ENCODE results near the gene NBPF6. TPM values are rescaled to one million over a fixed set of nuclear protein-coding genes. Genes with fewer than 3 reads are reported as not detected.
"Not testable (repeated sequence)": the region's sequence is repeated elsewhere in the genome, so short reads cannot be mapped to it uniquely, and the experiment has no call there.

Gene NBPF6
- total and polyA plus RNA-seq, 4 experiments from 2014 or later: not detected

DNA sequence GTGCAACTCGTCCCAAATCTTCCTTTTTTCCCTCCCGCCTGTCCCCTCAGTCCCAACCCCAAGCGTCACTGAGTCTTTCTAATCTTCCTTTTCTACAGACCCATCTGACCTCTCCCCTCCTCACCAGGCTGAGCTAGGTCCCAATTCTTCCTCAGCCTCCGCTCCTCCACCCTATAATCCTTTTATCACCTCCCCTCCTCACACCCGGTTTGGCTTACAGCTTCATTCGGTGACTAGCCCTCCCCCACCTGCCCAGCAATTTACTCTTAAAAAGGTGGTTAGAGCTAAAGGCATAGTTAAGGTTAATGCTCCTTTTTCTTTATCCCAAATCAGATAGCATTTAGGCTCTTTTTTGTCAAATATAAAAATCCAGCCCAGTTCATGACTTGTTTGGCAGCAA is 24.4 kb downstream of the NBPF6 start:
- H3K4me3 ChIP-seq (ENCODE audit: low read length in 2 of 2); intact Hi-C loops (cut with micrococcal nuclease); H3K27ac ChIP-seq (ENCODE audit: low read depth, low read length); H3K36me3 ChIP-seq (ENCODE audit: insufficient read depth, low read length); H3K4me1 Mint-ChIP-seq; POLR2A ChIA-PET (ENCODE audit: partially characterized antibody); H3K4me1 ChIP-seq (ENCODE audit: insufficient read depth, low read length); DNase-seq; H3K27ac Mint-ChIP-seq; H3K27me3 ChIP-seq (ENCODE audit: insufficient read depth, low read length); H3K4me3 Mint-ChIP-seq; CTCF ChIA-PET (ENCODE audit: partially characterized antibody); H3K9me3 ChIP-seq (ENCODE audit: control insufficient read depth in 1 of 2, low read length in 2 of 2): not testable (repeated sequence)
- Mint-ChIP-seq H3K9me3 (peaks cover 5 to 29% (median 21%) of the 10 kb centered on the region in 8 donors), H3K36me3 (peaks cover 4 to 12% of the 10 kb centered on the region in 2 donors), H3K27me3 (peaks cover 7 to 30% of the 10 kb centered on the region in 2 donors)

DNA sequence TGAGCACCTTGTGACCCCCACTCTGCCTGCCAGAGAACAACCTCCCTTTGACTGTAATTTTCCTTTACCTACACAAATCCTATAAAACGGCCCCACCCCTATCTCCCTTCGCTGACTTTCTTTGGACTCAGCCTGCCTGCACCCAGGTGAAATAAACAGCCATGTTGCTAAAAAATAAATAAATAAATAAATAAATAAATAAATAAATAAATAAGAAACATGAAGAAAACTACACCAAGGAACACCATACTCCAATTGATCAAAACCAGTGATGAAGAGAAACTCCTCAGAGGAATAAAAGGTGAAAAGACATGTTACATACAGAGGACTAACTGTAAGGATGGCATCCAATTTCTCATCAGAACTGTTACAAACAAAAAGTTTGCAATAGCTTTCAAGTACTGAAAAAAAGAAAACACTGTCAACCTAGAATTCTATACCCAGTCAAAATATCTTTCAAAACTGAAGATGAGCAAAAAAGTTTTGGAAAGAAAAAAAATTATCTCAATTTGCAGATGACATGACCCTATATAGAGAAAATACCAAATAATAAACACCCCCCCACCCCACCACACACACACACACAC is 28.4 kb downstream of the NBPF6 start:
- Mint-ChIP-seq H3K4me1 (no peaks in the 10 kb centered on the region), H3K4me3 (no peak overlapping the region), H3K36me3 (peaks cover 4 to 22% of the 10 kb centered on the region in 2 donors), H3K27me3 (peaks cover 13 to 29% of the 10 kb centered on the region in 2 donors), H3K9me3 (peaks cover 5 to 40% (median 36%) of the 10 kb centered on the region in 8 donors), H3K27ac (no peak overlapping the region)
- no peak for DNase-seq
- no peaks in the 10 kb centered on the region for H3K9me3 ChIP-seq (ENCODE audit: control insufficient read depth in 1 of 2, low read length in 2 of 2)
- no peak overlapping the region for H3K4me3 ChIP-seq (ENCODE audit: low read length in 2 of 2)
- no peaks in the 10 kb centered on the region for H3K4me1 ChIP-seq (ENCODE audit: insufficient read depth, low read length)
- POLR2A ChIA-PET (ENCODE audit: partially characterized antibody): no interaction called here
- intact Hi-C loops (cut with micrococcal nuclease): no loop called here
- H3K27ac ChIP-seq (ENCODE audit: low read depth, low read length): no peak overlapping the region
- no peaks in the 10 kb centered on the region for H3K36me3 ChIP-seq (ENCODE audit: insufficient read depth, low read length)
- no peaks in the 10 kb centered on the region for H3K27me3 ChIP-seq (ENCODE audit: insufficient read depth, low read length)
- CTCF ChIA-PET (ENCODE audit: partially characterized antibody): no interaction called here

DNA sequence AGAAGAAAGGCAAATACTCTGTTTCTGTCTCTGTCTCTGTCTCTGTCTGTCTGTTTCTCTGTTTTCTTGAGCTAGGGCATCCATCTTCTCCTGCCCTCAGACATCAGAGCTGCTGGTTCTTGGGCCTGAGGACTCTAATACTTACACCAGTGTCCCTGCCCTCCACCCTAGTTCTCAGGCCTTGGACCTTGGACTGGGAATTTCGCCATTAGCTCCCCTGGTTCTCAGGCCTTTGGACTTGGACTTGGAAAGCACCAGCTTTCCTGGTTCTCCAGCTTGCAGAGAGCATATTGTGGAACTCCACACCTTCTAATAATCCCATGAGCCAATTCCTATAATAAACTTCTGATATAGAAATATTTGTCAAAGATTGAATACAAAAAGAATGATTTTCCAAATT is 32.6 kb downstream of the NBPF6 start:
- Histone ChIP-seq H3K27me3 (ENCODE audit: insufficient read depth, low read length) (peaks cover 4% of the 10 kb centered on the region), H3K9me3 (ENCODE audit: control insufficient read depth in 1 of 2, low read length in 2 of 2) (no peaks in the 10 kb centered on the region), H3K36me3 (ENCODE audit: insufficient read depth, low read length) (no peaks in the 10 kb centered on the region), H3K4me3 (ENCODE audit: low read length in 2 of 2) (no peak overlapping the region), H3K4me1 (ENCODE audit: insufficient read depth, low read length) (no peaks in the 10 kb centered on the region), H3K27ac (ENCODE audit: low read depth, low read length) (no peak overlapping the region)
- no peak for DNase-seq
- POLR2A ChIA-PET (ENCODE audit: partially characterized antibody): no interaction called here
- peaks cover 8 to 15% of the 10 kb centered on the region in 2 donors for H3K27me3 Mint-ChIP-seq
- H3K4me1 Mint-ChIP-seq: no peaks in the 10 kb centered on the region
- H3K36me3 Mint-ChIP-seq: peaks cover 2 to 12% of the 10 kb centered on the region in 2 donors
- no peak overlapping the region for H3K27ac Mint-ChIP-seq
- intact Hi-C loops (cut with micrococcal nuclease): no loop called here
- CTCF ChIA-PET (ENCODE audit: partially characterized antibody): no interaction called here
- peaks cover 3 to 43% (median 32%) of the 10 kb centered on the region in 8 donors for H3K9me3 Mint-ChIP-seq
- H3K4me3 Mint-ChIP-seq: no peak overlapping the region

DNA sequence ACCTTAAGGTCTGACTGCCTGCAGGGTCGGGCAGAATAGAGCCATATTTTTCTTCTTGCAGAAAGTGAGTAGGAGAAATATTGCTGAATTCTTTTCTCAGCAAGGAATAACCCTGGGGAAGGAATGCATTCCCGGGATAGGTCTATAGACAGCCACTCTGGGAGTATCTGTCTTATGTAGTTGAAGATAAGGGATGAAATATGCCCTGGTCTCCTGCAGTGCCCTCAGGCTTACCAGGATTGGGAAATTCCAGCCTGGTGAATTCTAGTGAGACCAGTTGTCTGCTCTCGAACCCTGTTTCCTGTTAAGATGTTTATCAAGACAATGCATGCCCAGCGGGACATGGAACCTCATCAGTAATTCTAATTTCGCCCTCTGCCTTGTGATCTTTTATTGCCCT is 35.8 kb downstream of the NBPF6 start:
- H3K27ac Mint-ChIP-seq; H3K4me1 ChIP-seq (ENCODE audit: insufficient read depth, low read length); H3K4me3 ChIP-seq (ENCODE audit: low read length in 2 of 2); POLR2A ChIA-PET (ENCODE audit: partially characterized antibody); H3K27me3 ChIP-seq (ENCODE audit: insufficient read depth, low read length); intact Hi-C loops (cut with micrococcal nuclease); H3K36me3 ChIP-seq (ENCODE audit: insufficient read depth, low read length); H3K9me3 ChIP-seq (ENCODE audit: control insufficient read depth in 1 of 2, low read length in 2 of 2); H3K27ac ChIP-seq (ENCODE audit: low read depth, low read length); H3K4me3 Mint-ChIP-seq; CTCF ChIA-PET (ENCODE audit: partially characterized antibody); H3K4me1 Mint-ChIP-seq; DNase-seq; H3K36me3 Mint-ChIP-seq: not testable (repeated sequence)
- peaks cover 6 to 15% of the 10 kb centered on the region in 2 donors for H3K27me3 Mint-ChIP-seq
- peaks cover 0 to 14% (median 6%) of the 10 kb centered on the region in 8 donors for H3K9me3 Mint-ChIP-seq

DNA sequence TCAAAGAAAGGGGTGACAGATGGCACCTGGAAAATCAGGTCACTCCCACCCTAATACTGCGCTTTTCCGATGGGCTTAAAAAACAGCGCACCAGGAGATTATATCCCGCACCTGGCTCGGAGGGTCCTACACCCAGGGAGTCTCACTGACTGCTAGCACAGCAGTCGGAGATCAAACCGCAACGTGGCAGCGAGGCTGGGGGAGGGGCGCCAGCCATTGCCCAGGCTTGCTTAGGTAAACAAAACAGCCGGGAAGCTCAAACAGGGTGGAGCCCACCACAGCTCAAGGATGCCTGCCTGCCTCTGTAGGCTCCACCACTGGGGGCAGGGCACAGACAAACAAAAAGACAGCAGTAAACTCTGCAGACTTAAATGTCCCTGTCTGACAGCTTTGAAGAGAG is 36.6 kb downstream of the NBPF6 start:
- H3K27ac Mint-ChIP-seq; POLR2A ChIA-PET (ENCODE audit: partially characterized antibody); H3K36me3 Mint-ChIP-seq; DNase-seq; H3K36me3 ChIP-seq (ENCODE audit: insufficient read depth, low read length); H3K27me3 ChIP-seq (ENCODE audit: insufficient read depth, low read length); CTCF ChIA-PET (ENCODE audit: partially characterized antibody); H3K4me1 ChIP-seq (ENCODE audit: insufficient read depth, low read length); H3K27ac ChIP-seq (ENCODE audit: low read depth, low read length); H3K4me3 ChIP-seq (ENCODE audit: low read length in 2 of 2); H3K4me3 Mint-ChIP-seq; intact Hi-C loops (cut with micrococcal nuclease); H3K9me3 ChIP-seq (ENCODE audit: control insufficient read depth in 1 of 2, low read length in 2 of 2); H3K4me1 Mint-ChIP-seq: not testable (repeated sequence)
- Mint-ChIP-seq H3K27me3 (peaks cover 3 to 15% of the 10 kb centered on the region in 2 donors), H3K9me3 (peaks cover 0 to 13% (median 6%) of the 10 kb centered on the region in 8 donors)

DNA sequence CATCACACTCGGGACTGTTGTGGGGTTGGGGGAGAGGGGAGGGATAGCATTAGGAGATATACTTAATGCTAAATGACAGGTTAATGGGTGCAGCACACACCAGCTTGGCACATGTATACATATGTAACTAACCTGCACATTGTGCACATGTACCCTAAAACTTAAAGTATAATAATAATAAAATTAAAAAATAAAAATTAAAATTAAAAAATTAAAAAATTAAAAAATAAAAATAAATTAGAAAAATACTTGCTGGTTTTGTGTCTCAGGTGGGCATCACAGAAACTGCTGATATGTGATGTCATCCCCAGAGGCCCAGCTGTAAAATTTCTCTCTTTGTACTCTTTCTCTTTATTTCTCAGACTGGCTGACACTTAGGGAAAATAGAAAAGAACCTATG is 44.9 kb downstream of the NBPF6 start:
- H3K4me1 Mint-ChIP-seq; H3K36me3 ChIP-seq (ENCODE audit: insufficient read depth, low read length); H3K4me3 Mint-ChIP-seq; H3K36me3 Mint-ChIP-seq; H3K4me3 ChIP-seq (ENCODE audit: low read length in 2 of 2); H3K27me3 Mint-ChIP-seq; DNase-seq; H3K9me3 Mint-ChIP-seq; POLR2A ChIA-PET (ENCODE audit: partially characterized antibody); H3K9me3 ChIP-seq (ENCODE audit: control insufficient read depth in 1 of 2, low read length in 2 of 2); intact Hi-C loops (cut with micrococcal nuclease); H3K4me1 ChIP-seq (ENCODE audit: insufficient read depth, low read length); H3K27me3 ChIP-seq (ENCODE audit: insufficient read depth, low read length); H3K27ac Mint-ChIP-seq; H3K27ac ChIP-seq (ENCODE audit: low read depth, low read length); CTCF ChIA-PET (ENCODE audit: partially characterized antibody): not testable (repeated sequence)

DNA sequence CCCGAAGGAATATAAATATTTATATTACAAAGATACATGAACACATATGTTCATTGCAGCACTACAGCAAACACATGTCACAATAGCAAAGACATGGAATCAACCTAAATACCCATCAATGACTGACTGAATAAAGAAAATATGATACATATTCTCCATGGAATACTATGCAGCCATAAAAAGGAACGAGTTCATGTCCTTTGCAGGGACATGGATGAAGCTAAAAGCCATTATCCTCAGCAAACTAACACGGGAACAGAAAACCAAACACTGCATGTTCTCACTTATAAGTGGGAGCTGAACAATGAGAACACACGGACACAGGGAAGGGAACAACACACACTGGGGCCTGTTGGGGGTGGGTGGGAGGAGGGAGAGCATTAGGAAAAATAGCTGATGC is 46.7 kb downstream of the NBPF6 start:
- H3K9me3 ChIP-seq (ENCODE audit: control insufficient read depth in 1 of 2, low read length in 2 of 2); intact Hi-C loops (cut with micrococcal nuclease); H3K27me3 ChIP-seq (ENCODE audit: insufficient read depth, low read length); POLR2A ChIA-PET (ENCODE audit: partially characterized antibody); H3K4me1 ChIP-seq (ENCODE audit: insufficient read depth, low read length); H3K36me3 Mint-ChIP-seq; H3K9me3 Mint-ChIP-seq; H3K36me3 ChIP-seq (ENCODE audit: insufficient read depth, low read length); H3K27me3 Mint-ChIP-seq; DNase-seq; H3K4me1 Mint-ChIP-seq; H3K4me3 ChIP-seq (ENCODE audit: low read length in 2 of 2); H3K27ac Mint-ChIP-seq; H3K4me3 Mint-ChIP-seq; H3K27ac ChIP-seq (ENCODE audit: low read depth, low read length): not testable (repeated sequence)
- CTCF ChIA-PET (ENCODE audit: partially characterized antibody): interaction anchor here (0.6 kb wide), 1 partner anchor 149 kb away, joined by 3 read pairs; no protein-coding TSS in a partner anchor

DNA sequence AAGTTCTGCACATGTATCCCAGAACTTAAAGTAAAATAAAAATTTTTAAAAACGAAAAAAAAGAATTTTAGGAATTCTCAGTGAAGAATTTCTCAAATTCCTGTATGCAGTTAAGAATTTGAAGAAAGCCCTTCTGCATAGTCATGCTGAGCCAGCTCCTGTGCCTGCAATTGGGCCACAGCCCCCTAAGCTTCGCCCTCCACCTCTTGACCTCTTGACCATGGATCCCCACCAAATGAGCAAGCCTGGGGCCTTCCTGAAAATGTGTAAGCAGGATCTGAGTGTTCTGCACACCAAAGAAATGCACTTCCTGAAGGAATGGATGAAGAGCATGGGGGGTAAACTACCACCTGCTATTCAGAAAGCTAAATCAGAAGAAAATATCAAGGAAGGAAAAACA is 52.0 kb downstream of the NBPF6 start:
- no peak overlapping the region for H3K4me3 ChIP-seq (ENCODE audit: low read length in 2 of 2)
- ChIA-PET POLR2A (ENCODE audit: partially characterized antibody) (no interaction called here), CTCF (ENCODE audit: partially characterized antibody) (interaction anchor here (2.5 kb wide), 1 partner anchor 9 kb away, joined by 8 read pairs; no protein-coding TSS in a partner anchor)
- H3K27ac Mint-ChIP-seq: no peak overlapping the region
- H3K9me3 ChIP-seq (ENCODE audit: control insufficient read depth in 1 of 2, low read length in 2 of 2): no peaks in the 10 kb centered on the region
- H3K27me3 ChIP-seq (ENCODE audit: insufficient read depth, low read length): no peaks in the 10 kb centered on the region
- H3K27ac ChIP-seq (ENCODE audit: low read depth, low read length): no peak overlapping the region
- no peaks in the 10 kb centered on the region for H3K9me3 Mint-ChIP-seq
- peaks cover 22% of the 10 kb centered on the region for H3K4me1 ChIP-seq (ENCODE audit: insufficient read depth, low read length)
- no peaks in the 10 kb centered on the region for H3K36me3 ChIP-seq (ENCODE audit: insufficient read depth, low read length)
- no peak for DNase-seq
- peaks cover 6 to 8% of the 10 kb centered on the region in 2 donors for H3K27me3 Mint-ChIP-seq
- intact Hi-C loops (cut with micrococcal nuclease): no loop called here
- no peak overlapping the region for H3K4me3 Mint-ChIP-seq
- H3K4me1 Mint-ChIP-seq: no peaks in the 10 kb centered on the region
- no peaks in the 10 kb centered on the region for H3K36me3 Mint-ChIP-seq

Data from CD4-positive, alpha-beta memory T cell (primary cell).